Neural cell (in vitro differentiated cells): ENCODE results near the gene NDUFS3.

Source experiments
- CTCF ChIP-seq: fragments of 450-650 bp; IDR thresholded peaks from 2 replicates; pipeline ENCODE4 v1.5.1; 2014; ENCODE audit warnings: antibody characterized with exemption, mild to moderate bottlenecking, moderate library complexity; ENCODE audit not compliant: poor library complexity, severe bottlenecking
- EP300 ChIP-seq: fragments of 450-650 bp; conservative IDR thresholded peaks from 2 replicates; pipeline ENCODE4 v1.6.1; 2014; ENCODE audit warnings: antibody characterized with exemption, mild to moderate bottlenecking, moderate library complexity; ENCODE audit not compliant: poor library complexity, severe bottlenecking
- EZH2 ChIP-seq: fragments of 200-600, 300-800 bp; shearing (Covaris generic), sonication (generic); IDR thresholded peaks from 2 replicates; pipeline ENCODE4 v1.6.1; 2014; ENCODE audit warnings: antibody characterized with exemption, low read length, borderline replicate concordance, mild to moderate bottlenecking; ENCODE audit not compliant: insufficient read depth, poor library complexity, severe bottlenecking
- POLR2AphosphoS5 ChIP-seq: IDR thresholded peaks from 2 replicates; pipeline ENCODE4 v1.6.1; 2012
- RAD21 ChIP-seq: fragments of 450-650 bp; conservative IDR thresholded peaks from 2 replicates; pipeline ENCODE4 v1.6.1; 2014; ENCODE audit warnings: antibody characterized with exemption, mild to moderate bottlenecking, moderate library complexity
- REST ChIP-seq: IDR thresholded peaks from 2 replicates; pipeline ENCODE4 v1.6.1; 2012; ENCODE audit warnings: borderline replicate concordance
- SMC3 ChIP-seq: fragments of 450-650 bp; conservative IDR thresholded peaks from 2 replicates; pipeline ENCODE4 v1.6.1; 2014; ENCODE audit warnings: antibody characterized with exemption, mild to moderate bottlenecking, moderate library complexity; ENCODE audit not compliant: poor library complexity
- TAF1 ChIP-seq: IDR thresholded peaks from 2 replicates; pipeline ENCODE4 v1.6.1; 2012; ENCODE audit warnings: low read depth

- TF ChIP-seq CTCF (no peak), EP300 (no peak), REST (no peak), POLR2AphosphoS5 (no peak), EZH2 (no peak), TAF1 (no peak), SMC3 (no peak), RAD21 (no peak)
Observed at GRCh38 chr11:47609675-47610074, 30.8 kb downstream of the NDUFS3 start.
